Transverse colon (tissue), 4 donors: ENCODE results near the gene GALNT12.
A peak's percentile ranks its signal among the peaks of the same experiment; 100 is the strongest.

Experiments used
- CTCF ChIP-seq, 5 experiments: fragments of 200-600 bp in 3 of 5; fragments of 450-650 bp in 2 of 5; sonication (generic) in 3 of 5; IDR thresholded peaks; 1 replicate in 2 of 5; 2 replicates in 3 of 5; pipeline ENCODE4 v1.5.1; 2016 to 2017; ENCODE audit warnings: antibody characterized with exemption in 5 of 5, inconsistent platforms in 3 of 5, mild to moderate bottlenecking in 2 of 5, moderate library complexity in 1 of 5
- EP300 ChIP-seq: sonication (generic); formaldehyde crosslinking; IDR thresholded peaks from one replicate; pipeline ENCODE4 v1.6.1; 2017; ENCODE audit warnings: antibody characterized with exemption, low read depth
- POLR2A ChIP-seq: fragments of 450-650 bp; IDR thresholded peaks from one replicate; pipeline ENCODE4 v1.6.1; 2016; ENCODE audit warnings: antibody characterized with exemption, mild to moderate bottlenecking, moderate library complexity
- POLR2AphosphoS5 ChIP-seq, 3 donors: sonication (generic); formaldehyde crosslinking; IDR thresholded peaks; one replicate each; pipeline ENCODE4 v1.6.1; 2016; ENCODE audit warnings: antibody characterized with exemption in 3 of 3

GRCh38 chr9:98806394-98807035 is 955 bp upstream of the GALNT12 start:
- TF ChIP-seq POLR2A: no peak
- peak; percentile 18 to 42 (median 22) for TF ChIP-seq CTCF (IDR thresholded peaks at IDR 0.05)
- no peak for TF ChIP-seq POLR2AphosphoS5 (IDR thresholded peaks at IDR 0.05)
- TF ChIP-seq EP300: no peak
